ENCODE data around the gene MRPL18.

- TF ChIP-seq CTCF (IDR thresholded peaks at IDR 0.05; ENCODE audit: low read length) (no peak), EZH2 (optimal IDR thresholded peaks at IDR 0.05; ENCODE audit: low read depth, low read length) (no peak)
These were observed 37.8 kb downstream of the MRPL18 start for GRCh38 chr6:159828074-159828473.

Data from MM.1S (cell line).